ENCODE data around the gene MCRIP2.

- TF ChIP-seq CTCF (IDR thresholded peaks at IDR 0.05) = no peak
- no peak for TF ChIP-seq POLR2A (IDR thresholded peaks at IDR 0.05)
- TF ChIP-seq EP300 (IDR thresholded peaks at IDR 0.05) = no peak
- TF ChIP-seq POLR2AphosphoS5 (IDR thresholded peaks at IDR 0.05) = no peak
Observed at GRCh38 chr16:644556-644955, 2.9 kb downstream of the MCRIP2 start.

Measured in sigmoid colon (tissue), 4 donors.